ENCODE measurements around the gene GNPTG. TPM values are rescaled to one million over a fixed set of nuclear protein-coding genes. Genes with fewer than 3 reads are reported as not detected.

GNPTG gene
- total RNA-seq, 1 donor from 2014 or later: 50.5 TPM

DNA sequence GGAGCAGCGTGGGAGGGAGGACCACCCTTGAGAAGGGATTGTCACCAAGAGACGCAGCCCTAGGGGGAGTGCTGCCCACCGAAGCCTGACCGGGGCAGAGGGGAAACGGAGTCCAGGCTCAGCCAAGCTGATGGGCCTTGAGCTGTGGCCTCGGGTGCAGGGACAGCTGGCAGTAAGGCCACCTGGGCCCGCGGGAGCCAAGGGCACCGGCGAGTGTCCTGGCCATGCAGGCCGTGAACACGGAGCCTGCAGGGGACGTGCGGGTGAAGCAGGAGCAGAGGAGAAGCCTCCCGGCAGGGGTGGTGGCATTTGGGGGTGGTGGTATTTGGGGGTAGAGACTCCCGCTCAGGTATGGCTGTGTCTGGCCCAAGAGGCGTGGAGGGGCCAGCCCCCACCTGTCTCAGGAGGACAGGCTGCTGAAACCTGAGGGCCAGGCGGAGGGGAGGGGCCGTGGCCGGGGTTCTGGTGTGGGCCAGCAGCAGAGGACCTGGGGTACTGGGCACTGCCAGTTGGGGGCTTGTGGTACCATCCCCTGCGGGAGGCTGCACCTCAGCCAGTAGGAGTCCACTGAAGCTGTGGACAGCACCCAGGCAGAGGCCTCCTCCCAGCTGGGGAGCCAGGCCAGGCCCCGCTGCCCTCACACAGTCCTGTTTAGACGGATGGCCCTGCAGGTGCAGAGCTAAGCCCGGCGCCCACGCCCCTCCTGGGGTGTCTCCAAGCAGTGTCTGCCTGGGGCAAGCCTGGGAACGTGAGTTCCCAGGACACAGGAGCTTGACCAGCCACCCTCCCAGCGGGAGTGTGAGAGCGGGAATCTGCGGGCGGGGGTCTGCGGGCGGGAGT lies 4.5 kb downstream of the GNPTG start:
- Mint-ChIP-seq H3K27ac (ENCODE audit: unreplicated experiment) (no peak overlapping the region), H3K4me1 (ENCODE audit: low read depth, unreplicated experiment) (peaks cover 14% of the 10 kb centered on the region), H3K9me3 (ENCODE audit: unreplicated experiment) (peaks cover 22% of the 10 kb centered on the region), H3K36me3 (ENCODE audit: unreplicated experiment) (no peaks in the 10 kb centered on the region), H3K27me3 (ENCODE audit: unreplicated experiment) (peaks cover 13% of the 10 kb centered on the region), H3K4me3 (ENCODE audit: unreplicated experiment) (no peak overlapping the region)
- no peak for DNase-seq
- TF ChIP-seq CTCF (IDR thresholded peaks at IDR 0.05; ENCODE audit: partially characterized antibody, unreplicated experiment): no peak

DNA sequence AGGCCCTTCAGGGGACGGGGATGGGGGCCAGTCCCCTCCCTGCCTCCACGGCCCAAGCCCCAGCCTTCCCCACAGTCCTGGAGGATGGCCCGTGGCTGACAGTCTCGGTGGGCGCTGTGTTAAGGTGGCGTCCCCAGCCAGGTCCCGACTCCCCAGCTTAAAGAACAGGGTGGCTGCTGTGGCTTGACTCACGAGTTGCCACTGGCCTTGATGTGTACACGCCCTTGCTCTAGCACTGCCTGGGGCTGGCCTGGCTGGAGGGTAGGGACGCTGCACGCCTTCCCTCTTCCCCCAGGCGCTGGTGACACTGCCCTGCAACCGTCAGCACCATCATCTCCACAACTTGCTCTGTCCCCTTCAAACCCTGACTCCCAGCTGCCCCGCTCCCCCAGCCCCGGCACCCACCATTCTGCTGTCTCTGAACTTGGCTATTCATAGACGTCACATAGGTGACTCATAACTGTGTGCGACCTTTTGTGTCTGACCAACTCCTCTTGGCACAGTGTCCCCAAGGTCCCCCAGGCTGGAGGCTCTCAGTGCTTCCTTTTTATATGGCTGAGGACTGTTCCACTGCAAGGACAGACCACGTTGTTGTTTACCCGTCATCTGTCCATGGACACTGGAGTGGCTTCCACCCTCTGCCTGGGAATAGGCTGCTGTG lies 6.3 kb downstream of the GNPTG start:
- Mint-ChIP-seq H3K9me3 (ENCODE audit: unreplicated experiment) (peaks cover 13% of the 10 kb centered on the region), H3K36me3 (ENCODE audit: unreplicated experiment) (no peaks in the 10 kb centered on the region), H3K4me1 (ENCODE audit: low read depth, unreplicated experiment) (peaks cover 11% of the 10 kb centered on the region), H3K4me3 (ENCODE audit: unreplicated experiment) (peak overlapping the region; percentile 46), H3K27me3 (ENCODE audit: unreplicated experiment) (peaks cover 6% of the 10 kb centered on the region), H3K27ac (ENCODE audit: unreplicated experiment) (peak overlapping the region; percentile 38)
- no peak for TF ChIP-seq CTCF (IDR thresholded peaks at IDR 0.05; ENCODE audit: partially characterized antibody, unreplicated experiment)
- DNase-seq: no peak

DNA sequence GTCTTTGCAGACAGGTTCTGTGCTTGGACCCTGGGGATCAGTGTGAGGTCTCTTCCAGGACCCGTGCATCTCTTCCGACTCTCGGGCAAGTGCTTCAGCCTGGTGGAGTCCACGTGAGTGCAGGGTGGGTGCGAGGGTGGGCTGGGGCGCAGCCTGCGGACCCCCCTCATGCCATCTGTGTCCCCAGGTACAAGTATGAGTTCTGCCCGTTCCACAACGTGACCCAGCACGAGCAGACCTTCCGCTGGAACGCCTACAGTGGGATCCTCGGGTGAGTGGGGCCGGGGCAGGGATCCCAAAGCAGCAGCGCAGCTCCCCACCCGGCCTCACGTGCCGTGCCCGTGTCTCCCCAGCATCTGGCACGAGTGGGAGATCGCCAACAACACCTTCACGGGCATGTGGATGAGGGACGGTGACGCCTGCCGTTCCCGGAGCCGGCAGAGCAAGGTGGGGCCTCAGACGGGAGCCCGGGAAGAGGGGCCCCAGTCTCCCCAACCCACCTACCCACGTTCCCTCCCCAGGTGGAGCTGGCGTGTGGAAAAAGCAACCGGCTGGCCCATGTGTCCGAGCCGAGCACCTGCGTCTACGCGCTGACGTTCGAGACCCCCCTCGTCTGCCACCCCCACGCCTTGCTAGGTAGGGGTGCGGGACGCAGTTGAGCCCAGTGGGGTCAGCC lies 10.1 kb downstream of the GNPTG start:
- no peaks in the 10 kb centered on the region for H3K36me3 Mint-ChIP-seq (ENCODE audit: unreplicated experiment)
- TF ChIP-seq CTCF (IDR thresholded peaks at IDR 0.05; ENCODE audit: partially characterized antibody, unreplicated experiment): no peak
- H3K27ac Mint-ChIP-seq (ENCODE audit: unreplicated experiment): no peak overlapping the region
- no peak for DNase-seq
- H3K4me1 Mint-ChIP-seq (ENCODE audit: low read depth, unreplicated experiment): peaks cover 3% of the 10 kb centered on the region
- H3K9me3 Mint-ChIP-seq (ENCODE audit: unreplicated experiment): peaks cover 2% of the 10 kb centered on the region
- peaks cover 3% of the 10 kb centered on the region for H3K27me3 Mint-ChIP-seq (ENCODE audit: unreplicated experiment)
- H3K4me3 Mint-ChIP-seq (ENCODE audit: unreplicated experiment): no peak overlapping the region

DNA sequence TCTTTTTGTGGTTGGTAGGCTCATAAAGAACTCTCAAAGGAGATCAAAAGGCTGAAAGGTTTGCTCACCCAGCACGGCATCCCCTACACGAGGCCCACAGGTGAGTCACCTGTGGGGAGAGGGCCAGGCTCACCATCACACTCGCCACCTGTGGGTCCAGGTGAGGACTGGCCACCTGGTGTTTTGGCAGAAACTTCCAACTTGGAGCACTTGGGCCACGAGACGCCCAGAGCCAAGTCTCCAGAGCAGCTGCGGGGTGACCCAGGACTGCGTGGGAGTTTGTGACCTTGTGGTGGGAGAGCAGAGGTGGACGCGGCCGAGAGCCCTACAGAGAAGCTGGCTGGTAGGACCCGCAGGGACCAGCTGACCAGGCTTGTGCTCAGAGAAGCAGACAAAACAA lies 11.1 kb downstream of the GNPTG start:
- TF ChIP-seq CTCF (IDR thresholded peaks at IDR 0.05; ENCODE audit: partially characterized antibody, unreplicated experiment): no peak
- no peak overlapping the region for H3K4me3 Mint-ChIP-seq (ENCODE audit: unreplicated experiment)
- peaks cover 3% of the 10 kb centered on the region for H3K27me3 Mint-ChIP-seq (ENCODE audit: unreplicated experiment)
- peaks cover 2% of the 10 kb centered on the region for H3K4me1 Mint-ChIP-seq (ENCODE audit: low read depth, unreplicated experiment)
- no peak for DNase-seq
- H3K36me3 Mint-ChIP-seq (ENCODE audit: unreplicated experiment): no peaks in the 10 kb centered on the region
- peaks cover 2% of the 10 kb centered on the region for H3K9me3 Mint-ChIP-seq (ENCODE audit: unreplicated experiment)
- no peak overlapping the region for H3K27ac Mint-ChIP-seq (ENCODE audit: unreplicated experiment)
